HG03139 (cell line): ENCODE results near the gene CHCHD6.

Experiments
- ATAC-seq: cut with Tn5 transposase; IDR thresholded peaks from one replicate; pipeline ENCODE4 v1.9.1; 2021; ENCODE audit not compliant: unreplicated experiment

CHCHD6 gene

DNA sequence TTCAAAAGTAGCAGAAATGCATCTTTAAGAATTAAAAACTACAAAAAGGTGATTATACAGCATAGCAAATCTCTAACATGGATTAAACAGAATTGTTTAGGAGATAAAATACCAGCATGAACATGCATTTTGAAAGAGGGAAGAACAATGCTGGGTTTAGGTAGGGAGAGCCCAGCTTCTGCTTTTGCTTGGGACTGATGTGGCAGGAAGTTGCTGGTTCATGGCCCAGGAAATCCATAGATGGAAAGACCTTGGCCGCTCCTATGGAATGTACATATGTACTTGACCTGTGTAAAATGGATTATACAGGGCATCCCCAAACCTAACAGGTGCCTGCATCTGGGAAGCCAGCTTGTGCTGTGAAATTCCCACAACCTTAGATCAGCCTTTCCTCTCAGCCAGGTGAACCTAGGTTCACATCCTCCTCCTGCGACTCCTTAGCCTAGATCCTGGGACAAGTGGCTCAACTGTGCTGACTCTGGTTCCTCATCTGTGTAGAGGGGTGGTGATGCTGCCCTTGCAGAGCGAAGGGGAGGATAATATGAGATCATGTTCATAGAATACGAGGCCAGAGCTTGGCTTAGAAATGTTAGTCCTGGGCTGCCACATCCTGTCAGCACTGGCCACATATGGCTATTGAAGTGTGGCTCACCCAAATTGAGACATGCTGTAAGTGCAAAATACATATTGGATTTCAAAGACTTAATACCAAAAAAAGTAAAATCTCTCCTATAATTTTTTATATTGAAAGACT, 231.9 kb downstream of the CHCHD6 start:
- ATAC-seq, result no peak

DNA sequence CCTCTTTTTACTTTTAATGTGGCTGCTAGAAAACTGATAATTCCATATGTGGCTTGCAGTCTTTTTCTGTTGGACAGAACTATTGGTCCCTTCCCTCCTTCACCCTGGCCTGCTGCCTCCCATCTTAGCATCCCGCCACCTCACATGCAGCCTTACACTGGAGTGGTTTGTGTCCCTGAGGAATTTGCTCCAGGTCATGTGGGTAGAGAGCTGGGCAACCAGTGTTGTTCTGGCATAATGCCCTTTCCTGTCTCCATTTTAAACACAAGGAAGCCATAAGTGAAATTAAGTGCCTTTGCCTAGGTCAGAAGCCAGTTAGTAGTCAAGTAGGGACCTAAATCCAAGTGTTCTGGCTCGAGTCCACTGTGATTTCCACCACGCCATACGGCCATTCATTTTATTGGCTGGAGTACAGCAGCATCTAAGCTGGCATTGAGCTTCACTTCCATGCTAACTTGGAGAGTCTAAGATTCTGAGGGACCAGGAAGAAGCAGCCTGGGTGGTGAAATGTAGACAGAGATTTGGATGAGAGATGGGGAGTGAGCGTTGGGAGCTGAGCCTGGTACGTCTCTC, 232.9 kb downstream of the CHCHD6 start:
- ATAC-seq, result no peak

DNA sequence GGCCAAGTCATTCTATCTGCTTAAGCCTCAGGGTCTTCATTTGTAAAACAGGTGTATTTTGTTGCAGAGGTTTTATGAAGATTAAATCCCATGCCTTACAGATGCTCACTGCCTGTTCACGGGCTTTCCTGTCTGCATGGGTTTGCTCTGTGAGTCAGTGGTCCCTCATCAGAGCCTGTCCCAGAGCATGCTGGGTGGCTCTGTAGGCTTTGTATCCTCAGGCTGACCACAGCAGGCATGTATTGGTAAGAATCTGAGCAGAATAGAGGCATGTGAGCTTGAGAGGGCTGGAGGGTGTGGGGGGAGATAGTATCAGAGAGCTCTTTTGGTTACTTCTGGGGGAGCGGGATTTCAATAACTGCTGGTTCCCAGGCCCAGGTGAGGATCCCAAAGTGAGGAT, 233.5 kb downstream of the CHCHD6 start:
- no peak for ATAC-seq

DNA sequence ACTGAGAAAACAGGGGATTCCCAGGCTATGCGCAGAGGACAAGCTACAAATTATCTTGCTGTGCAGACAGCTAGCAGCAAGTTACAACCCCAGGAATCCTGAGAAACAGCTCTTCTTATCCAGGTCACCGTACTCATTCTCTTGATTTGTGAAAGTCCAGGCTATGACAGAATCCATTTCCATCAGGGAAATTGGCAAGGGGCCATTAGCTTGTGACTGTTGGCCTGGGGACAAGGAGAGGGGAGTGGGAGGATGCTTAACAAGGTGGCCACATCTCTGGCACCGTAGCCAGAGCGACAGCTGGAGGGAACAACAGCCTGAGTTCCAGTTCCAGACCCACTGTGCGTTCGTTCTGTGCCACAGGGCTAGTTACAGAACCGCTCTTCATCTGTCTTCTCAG, 233.9 kb downstream of the CHCHD6 start:
- no peak for ATAC-seq

DNA sequence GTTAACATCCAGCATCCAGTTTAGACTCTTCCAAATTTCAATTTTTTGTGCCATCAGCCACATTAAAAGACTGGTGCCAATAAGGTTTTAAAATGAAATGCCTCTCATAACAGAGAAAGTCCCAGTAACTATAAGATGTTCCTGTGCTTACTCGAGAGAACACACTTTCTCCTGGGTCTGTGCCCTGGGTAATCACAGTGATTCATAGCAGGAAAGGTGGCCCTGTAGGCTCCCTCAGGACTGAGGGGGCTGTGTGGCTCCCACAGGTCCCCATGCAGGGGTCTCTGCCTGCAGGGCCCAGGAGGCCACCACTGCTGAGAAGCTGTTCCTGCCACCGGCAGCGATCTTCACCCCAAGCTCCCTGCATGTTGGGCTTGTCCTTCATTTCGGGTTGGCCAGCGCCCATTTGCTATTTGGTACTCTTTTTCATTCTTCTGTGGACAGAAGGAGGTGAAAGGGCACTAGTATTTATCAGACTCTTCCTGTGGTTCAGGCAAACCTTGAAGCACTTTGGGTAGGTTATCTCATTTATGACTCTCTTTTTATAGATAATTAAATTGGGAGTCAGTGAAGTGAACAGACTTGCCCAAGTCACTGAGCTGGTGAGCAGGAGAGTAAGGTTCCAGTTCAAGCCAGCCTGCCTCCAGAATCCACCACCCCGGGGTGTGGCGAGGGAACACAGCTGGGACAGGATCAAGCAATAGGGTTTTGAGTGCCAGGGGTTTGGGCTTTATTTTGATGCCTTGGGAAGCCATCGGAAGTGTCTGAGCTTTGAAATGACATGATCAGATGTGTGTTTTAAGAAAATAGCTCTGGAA, 234.7 kb downstream of the CHCHD6 start:
- ATAC-seq, result no peak

DNA sequence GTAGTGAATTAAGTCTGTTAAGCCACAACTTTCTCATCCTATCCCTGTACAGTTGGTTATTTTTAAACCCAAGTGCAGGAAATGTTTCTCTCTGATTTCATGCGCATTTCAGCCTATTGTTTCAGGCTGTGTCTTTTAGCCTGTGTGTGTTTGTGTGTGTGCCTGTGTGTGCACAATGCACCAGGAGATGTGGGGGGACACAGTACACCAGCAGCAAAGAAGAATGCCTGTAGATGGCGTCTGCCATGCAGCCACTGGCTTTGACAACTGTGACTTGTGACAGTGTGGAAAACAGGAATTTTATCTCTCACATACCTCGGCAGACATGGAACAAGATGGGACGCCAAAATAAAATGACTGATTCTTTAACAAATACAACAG, 235.3 kb downstream of the CHCHD6 start:
- no peak for ATAC-seq

DNA sequence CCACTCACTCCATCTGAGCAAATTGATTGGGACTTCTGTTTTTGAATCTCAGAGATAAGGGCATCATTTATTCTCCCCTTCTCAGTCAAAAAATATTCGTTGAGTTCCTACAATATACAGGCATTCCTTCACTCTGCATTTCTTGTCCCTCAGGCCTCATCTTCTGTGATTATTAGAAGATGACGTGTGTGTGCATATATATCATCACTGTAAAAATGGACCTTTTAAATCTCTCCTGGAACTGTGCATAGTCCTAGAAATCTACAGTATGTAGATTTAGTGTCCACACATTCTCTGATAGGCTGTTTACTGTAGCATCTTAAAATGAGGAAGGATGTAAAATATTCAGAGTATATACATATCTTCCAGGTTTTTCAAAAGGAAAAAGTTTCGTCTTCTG, 235.7 kb downstream of the CHCHD6 start:
- ATAC-seq, result no peak

DNA sequence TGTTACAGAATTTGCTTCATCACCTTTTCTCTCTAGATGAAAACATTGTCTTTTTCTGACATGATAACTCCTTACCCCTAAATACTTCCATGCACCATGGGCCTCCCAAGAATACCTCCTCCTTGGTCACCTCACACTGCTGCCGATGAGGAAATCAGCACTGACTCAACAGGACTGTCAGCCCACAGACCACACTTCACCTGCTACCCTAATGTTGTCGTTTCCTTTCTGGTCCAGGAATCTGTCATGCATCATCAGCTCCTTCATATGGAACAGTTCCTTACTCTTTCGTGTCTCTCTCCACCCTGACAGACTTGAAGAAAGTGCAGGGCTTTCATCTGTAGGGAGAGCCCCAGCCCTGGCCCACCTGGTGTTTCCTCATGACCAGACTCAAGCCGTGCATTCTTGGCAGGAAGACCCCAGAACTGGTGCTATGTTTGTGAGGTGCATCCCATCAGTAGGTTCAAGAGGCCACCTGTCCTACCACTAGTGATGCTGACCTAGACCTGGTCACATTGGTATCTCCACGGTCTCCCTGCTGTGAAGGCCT, 237.8 kb downstream of the CHCHD6 start:
- no peak for ATAC-seq

DNA sequence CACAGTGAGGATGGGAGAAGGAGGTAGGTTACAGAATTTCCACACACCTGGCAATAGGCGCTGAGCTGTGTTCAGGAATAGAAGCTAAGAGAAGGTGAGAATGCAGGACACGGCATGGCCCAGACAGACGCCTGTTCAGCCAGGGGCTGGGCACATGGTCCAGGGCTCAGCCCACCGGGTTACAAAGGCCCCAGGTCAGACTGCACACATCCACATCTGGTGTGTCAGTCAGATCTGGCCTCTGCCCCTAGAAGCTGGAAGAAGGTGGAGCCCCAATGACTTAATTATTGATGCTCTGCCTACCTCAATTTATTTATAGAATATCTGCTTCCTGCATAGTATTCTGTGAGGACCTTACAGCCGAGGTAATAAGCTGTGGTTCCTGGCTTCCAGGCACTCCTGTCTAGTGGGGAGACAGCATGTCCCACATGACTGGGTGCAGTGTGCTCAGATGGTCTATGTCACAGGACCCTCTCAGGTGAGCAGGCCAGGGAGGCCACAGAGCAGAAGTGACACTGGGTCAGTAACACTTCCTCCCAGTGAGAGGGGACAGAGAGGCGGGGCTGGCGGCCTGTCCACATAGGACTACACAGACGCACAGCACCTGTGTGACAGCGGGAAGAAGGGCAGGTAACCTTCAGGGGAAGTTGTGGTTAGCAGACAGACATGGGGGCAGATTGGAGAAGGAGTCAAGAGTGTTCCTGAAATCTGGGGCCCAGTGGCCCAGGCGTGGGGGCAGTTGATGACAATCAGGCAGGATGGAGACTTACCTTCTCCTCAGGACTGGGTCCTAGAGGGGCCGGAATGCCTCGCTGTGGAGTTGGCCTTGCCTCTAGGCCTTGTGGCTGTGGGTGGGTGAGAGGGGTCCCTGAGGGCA, 240.3 kb downstream of the CHCHD6 start:
- ATAC-seq, result no peak

DNA sequence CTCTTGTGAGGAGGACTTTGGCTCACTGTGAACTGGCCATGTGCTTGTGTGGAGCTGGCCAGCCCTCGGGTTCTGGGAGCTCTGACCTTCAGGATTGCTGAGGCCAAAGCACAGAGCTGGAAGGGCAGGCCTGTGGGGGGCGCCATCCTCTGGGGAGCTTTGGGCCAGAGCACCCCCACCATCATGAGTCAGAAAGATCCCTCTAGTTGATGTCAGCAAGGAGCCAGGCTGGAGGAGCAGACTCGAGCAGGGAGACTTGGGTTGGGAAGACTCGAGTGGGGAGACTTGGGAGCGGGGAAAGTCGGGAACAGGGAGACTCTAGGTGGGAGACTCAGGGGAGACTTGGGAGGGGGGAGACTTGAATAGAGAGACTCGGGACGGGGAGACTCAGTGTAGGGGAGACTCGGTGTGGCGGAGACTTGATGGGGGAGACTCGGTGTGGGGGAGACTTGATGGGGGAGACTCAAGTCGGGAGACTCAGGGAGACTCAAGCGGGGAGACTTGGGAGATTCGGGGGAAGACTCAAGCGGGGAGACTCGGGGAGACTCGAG, 241.2 kb downstream of the CHCHD6 start:
- no peak for ATAC-seq

DNA sequence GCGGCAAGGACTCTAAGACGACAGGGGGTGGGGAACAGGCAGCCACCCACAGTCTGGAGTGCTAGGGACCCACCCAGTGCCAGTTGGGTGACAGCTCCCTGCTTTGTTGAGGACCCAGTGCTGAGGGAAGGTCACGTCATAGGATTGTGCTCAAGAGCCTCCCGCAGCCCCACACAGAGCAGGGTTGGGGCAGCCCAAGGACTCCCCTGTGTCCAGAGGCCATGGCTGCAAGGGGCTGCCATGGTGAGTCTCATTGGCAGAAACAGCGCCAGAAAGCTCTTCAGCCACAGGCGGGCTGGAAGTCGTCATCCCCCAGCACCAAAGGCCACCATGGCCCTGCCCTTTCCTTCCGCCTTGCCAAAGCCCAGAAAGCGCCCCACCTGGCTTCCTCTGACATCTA, 241.9 kb downstream of the CHCHD6 start:
- no peak for ATAC-seq

DNA sequence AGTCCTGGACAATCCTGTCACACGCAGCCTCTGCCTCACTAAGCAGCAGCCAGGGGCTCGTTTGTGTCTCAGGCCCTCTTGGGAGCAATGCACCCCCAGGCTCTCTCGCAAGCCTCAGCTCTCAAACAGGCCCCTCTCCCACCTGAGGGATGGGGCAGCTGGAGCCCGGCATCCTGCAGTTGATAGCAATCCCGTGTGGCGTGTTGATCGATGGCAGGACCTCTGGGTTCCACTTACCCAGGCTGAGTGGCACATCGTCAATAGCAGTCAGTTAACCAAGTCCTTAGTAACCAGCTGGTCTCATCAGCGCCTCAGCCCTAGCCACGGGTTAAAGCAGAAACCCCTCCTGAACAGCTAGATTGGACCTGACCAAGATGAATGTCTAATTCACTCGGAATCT, 242.4 kb downstream of the CHCHD6 start:
- ATAC-seq, result no peak

DNA sequence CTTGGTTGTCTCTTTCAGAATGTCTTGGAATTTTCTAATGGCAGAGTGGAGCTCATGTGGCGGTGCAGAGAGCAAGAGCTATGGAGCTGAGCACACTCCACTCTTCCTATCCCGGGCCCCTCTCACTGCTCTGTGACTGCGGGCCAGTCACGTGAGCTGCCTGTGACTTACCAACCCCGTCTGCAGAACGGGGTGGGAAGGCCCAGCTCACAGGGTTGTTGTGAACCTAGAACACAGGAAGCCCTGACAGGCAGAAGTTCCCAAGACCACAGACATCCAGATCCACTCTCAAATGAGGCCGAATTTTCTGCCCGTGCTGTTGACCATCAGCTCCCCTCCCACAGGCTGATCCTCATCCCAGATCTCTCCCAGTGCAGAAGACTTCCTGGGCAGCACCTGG, 243.4 kb downstream of the CHCHD6 start:
- ATAC-seq, result no peak

DNA sequence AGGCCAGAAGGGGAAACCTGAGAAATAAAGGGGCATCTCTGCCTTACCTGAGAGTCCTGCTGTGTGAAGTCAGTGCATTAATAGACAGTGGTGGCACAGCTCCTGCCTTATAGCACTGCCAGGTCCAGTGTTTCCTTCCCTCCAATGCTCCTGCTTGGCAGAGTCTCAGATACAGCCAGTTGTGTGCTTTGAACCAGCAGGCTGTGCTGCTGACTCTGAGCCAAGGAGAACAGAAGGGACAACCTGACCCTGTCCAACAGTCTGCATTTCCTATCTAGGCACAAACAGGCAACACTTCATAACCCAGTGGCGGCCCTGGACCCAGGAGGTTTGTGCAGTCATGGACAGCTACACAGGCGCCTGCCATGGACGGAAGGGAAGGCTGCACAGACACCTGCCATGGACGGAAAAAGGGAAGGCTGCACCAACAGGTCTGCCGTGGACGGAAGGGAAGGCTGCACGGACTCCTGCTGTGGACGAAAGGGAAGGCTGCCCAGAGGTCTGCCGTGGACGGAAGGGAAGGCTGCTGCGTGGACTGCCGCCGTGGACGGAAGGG, 245.0 kb downstream of the CHCHD6 start:
- ATAC-seq, result no peak

DNA sequence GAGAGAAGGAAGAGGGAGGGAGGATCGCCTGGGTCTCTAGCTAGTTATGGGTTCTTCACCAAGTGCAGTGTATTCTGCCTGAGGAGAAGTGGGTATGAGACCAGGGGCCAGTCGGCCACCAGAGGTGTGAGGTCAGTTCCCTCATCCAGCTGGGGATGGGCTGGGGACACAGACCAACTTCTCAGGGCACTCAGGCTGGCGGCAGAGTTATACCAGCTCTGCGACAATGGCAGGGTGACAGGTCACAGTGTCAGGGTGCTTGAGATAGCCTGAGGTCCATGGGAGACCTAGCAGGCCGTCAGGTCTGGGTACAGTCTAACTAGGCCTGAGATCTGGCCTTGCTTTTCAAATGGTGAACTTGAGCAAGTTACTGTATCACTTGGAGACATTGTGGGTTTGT, 247.5 kb downstream of the CHCHD6 start:
- ATAC-seq, result no peak

DNA sequence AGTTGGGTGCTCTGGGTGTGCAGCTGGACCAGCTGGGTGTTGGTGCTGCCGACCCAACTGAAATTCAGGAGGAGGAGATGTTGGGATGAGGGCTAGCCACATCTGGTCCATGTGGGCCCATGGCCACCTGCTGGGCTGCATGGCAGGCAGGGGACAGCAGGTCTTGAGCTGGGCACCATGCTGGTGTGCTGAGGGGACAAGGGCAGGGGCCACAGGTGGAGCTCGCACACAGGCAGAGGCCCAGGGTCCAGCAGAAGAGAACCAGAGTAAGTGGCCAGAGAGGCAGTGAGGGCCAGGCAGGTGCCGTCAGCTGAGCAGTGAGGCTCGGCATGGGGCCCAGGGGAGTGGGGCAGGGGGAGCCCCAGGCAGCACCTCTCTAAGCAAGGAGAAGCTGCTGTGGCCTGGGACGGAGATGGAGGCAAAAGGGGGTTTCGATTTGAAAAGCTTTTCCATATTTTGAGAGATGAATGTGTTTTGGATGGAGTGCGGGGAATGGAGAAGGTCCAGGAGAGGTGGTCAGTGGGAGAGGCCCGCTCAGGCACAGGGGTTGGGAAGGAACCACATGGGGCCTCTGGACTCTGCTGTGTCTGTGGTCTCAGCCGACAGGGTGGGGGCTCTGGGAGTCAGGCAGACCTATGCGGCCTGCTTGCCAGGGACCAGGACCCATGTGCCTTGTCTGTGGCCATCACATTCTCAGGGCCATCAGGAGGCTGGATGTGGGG, 248.4 kb downstream of the CHCHD6 start:
- ATAC-seq, result no peak

DNA sequence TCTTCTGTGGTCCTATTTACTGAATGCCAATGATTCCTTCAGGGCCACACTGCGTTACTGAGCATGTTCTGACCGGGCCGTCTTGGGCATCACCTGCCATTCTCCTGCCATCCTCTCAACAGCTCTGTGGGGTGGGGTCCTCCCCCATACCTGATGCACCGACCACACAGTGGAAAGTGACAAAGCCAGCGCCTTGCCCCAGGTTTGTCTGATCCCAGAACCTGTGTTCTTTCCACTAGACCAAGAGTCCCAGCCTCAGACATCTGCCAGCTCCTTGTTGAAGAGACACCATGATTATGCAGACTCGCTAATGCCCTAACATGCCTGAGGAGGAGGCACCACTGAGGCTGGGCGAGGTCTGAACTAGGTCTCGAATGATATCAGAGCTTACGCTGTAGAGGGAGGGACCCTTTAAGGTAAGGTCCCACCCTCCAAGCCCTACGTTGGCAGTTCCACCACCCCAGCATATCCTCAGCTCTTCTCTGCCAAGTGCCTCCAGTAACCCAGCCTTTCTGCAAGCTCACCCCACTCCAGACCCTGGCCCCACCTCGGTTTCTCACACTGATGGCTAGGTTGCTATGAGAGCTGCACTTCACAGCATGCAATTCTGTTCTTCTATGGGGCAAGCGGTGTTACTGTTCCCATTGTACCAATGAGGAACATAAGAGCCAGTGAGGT, 249.1 kb downstream of the CHCHD6 start:
- no peak for ATAC-seq

DNA sequence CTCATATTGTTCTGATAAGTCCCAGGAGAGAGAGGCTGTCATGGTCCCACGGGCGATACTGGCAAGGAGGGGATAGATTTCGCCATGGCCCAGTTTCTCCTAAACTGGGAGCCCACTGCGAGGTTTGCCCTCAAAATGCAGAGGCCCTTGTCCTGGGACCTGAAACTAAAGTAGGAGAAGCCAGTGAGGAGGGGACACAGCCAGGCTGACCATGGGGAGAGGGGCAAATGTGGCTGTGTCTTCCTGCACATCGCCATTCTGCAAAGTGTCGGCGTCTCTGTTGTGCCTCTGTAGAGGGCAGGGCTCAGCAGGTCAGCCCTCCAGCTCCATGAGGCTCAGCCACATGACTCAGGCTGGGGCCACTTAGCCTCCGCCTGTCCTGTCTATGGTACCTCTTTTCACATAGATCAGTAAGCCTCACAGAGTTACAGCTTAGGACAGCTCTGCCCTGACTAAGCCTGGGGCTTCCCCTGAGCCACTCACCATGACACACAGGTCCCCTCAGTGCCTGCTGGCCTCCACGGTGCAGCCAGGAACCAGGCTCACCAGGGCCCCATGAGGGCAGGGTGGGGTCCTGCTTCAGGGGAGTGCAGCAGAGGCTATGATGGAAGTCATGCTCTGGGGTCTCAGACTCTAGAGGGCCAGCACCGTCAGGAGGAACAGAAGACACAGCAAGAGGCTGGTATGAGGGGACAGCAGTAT, 250.3 kb downstream of the CHCHD6 start:
- peak; percentile 31 for ATAC-seq
